ENCODE results near the gene ATP13A2. TPM values are rescaled to one million over a fixed set of nuclear protein-coding genes. Genes with fewer than 3 reads are reported as not detected.
A peak's percentile ranks its signal among the peaks of the same experiment; 100 is the strongest.

Gene ATP13A2
- total and polyA plus RNA-seq, 2 donors (not counting 1 experiment from before 2014, with no cell fraction given), result 41.6 to 51.8 TPM

GRCh38 chr1:16979475-16980327, 32.0 kb downstream of the ATP13A2 start:
- H3K4me1 ChIP-seq (ENCODE audit: control insufficient read depth in 2 of 2, insufficient read depth in 2 of 2, low read length in 2 of 2), result peaks cover 7 to 9% of the 10 kb centered on the region in 2 donors
- H3K9ac ChIP-seq (ENCODE audit: low read length), result no peak overlapping the region
- ATAC-seq (ENCODE audit: low read depth) (no peak), DNase-seq (no peak)
- H3K9me3 ChIP-seq (ENCODE audit: control extremely low read depth in 1 of 3, control insufficient read depth in 2 of 3, insufficient read depth in 1 of 3, low read length in 2 of 3), result peaks cover 0 to 4% (median 0%) of the 10 kb centered on the region in 3 donors
- H3K4me3 ChIP-seq (ENCODE audit: control extremely low read depth in 1 of 5, extremely low read depth in 1 of 5, insufficient read depth in 1 of 5, low read depth in 2 of 5, low read length in 4 of 5), result peak overlapping the region in 1 of 5 experiments; percentile 43
- CTCF ChIA-PET, result no interaction called here
- intact Hi-C loops (cut with micrococcal nuclease), result no loop called here
- H4K20me1 ChIP-seq (ENCODE audit: control insufficient read depth, insufficient read depth, low read length, poor library complexity, severe bottlenecking), result no peaks in the 10 kb centered on the region
- Mint-ChIP-seq H3K27ac (no peak overlapping the region), H3K4me3 (peak overlapping the region; percentile 29), H3K27me3 (peaks cover 20% of the 10 kb centered on the region), H3K4me1 (peaks cover 11% of the 10 kb centered on the region), H3K9me3 (ENCODE audit: insufficient read depth) (no peaks in the 10 kb centered on the region)
- peaks cover 0 to 3% of the 10 kb centered on the region in 2 experiments for H3K36me3 ChIP-seq (replicated peaks in 1 of 2; ENCODE audit: control extremely low read depth in 1 of 2, control insufficient read depth in 1 of 2, extremely low read depth in 1 of 2, insufficient read depth in 2 of 2, low read length in 1 of 2)
- peaks cover 0 to 32% (median 6%) of the 10 kb centered on the region in 4 experiments for H3K27me3 ChIP-seq (replicated peaks in 1 of 4; ENCODE audit: control extremely low read depth in 1 of 4, control insufficient read depth in 3 of 4, insufficient read depth in 4 of 4, low read length in 3 of 4)
- H3K27ac ChIP-seq (ENCODE audit: low read length in 2 of 2), result no peak overlapping the region
- POLR2A ChIA-PET, result no interaction called here
- WGBS (ENCODE audit: insufficient coverage), result 14% methylated on average over 29 of the region's 44 CpGs
- H2AFZ ChIP-seq (ENCODE audit: insufficient read depth, low read depth, low read length, poor library complexity, severe bottlenecking), result peak overlapping the region; percentile 49
- no peak for TF ChIP-seq EZH2 (IDR thresholded peaks at IDR 0.05; ENCODE audit: borderline replicate concordance, insufficient read depth, low read depth, low read length, poor library complexity, severe bottlenecking)
- no peak for TF ChIP-seq CTCF (IDR thresholded peaks at IDR 0.05)
- peak overlapping the region; percentile 73 for H3K4me2 ChIP-seq (replicated peaks; ENCODE audit: low read depth, low read length, poor library complexity, severe bottlenecking)
- no peaks in the 10 kb centered on the region for H3K79me2 ChIP-seq (ENCODE audit: control insufficient read depth, insufficient read depth, low read length)

All from B cell (primary cell).